ENCODE measurements around the gene GDPD5. TPM values are rescaled to one million over a fixed set of nuclear protein-coding genes. Genes with fewer than 3 reads are reported as not detected.

Gene GDPD5
- total and polyA plus RNA-seq, 4 donors = 6.2 to 24.7 (median 12.0) TPM

DNA sequence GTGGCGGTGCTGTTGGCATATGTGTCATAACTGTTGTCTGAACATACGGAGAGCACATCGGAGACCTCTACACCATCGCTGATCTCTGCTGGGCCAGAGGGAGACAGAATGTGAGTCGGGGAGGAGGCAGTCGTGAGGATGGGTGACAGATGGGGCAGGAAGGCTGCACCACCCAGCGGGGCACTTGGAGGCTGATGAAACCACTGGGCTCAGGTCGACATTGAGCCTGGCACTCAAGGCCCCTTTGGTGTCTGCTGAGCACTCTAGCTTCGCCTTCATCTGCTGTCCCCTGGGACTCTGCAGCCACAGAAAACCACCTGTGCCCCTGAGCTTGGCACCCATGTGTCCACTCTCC lies 90.2 kb downstream of the GDPD5 start:
- Histone ChIP-seq H3K9ac (ENCODE audit: insufficient read depth in 1 of 2, low read length in 2 of 2) (no peak overlapping the region), H3K4me1 (ENCODE audit: control insufficient read depth in 5 of 5, insufficient read depth in 5 of 5, low read length in 5 of 5) (peaks cover 0 to 5% (median 1%) of the 10 kb centered on the region in 5 donors), H3K4me3 (no peak overlapping the region), H3K27me3 (ENCODE audit: control insufficient read depth in 3 of 3, insufficient read depth in 3 of 3, low read length in 2 of 3) (peaks cover 0 to 27% (median 23%) of the 10 kb centered on the region in 3 donors), H3K9me3 (ENCODE audit: control insufficient read depth in 4 of 4, insufficient read depth in 3 of 4, low read length in 3 of 4) (no peaks in the 10 kb centered on the region), H3K27ac (ENCODE audit: low read depth in 1 of 2, low read length in 1 of 2) (no peak overlapping the region), H3K36me3 (ENCODE audit: control insufficient read depth in 4 of 4, insufficient read depth in 4 of 4, low read length in 4 of 4) (no peaks in the 10 kb centered on the region)
- DNase-seq = no peak
- WGBS, 2 donors = 90 to 91% methylated on average over 9 of the region's 9 CpGs
- TF ChIP-seq CTCF (IDR thresholded peaks at IDR 0.05; ENCODE audit: control extremely low read depth, extremely low read depth) = no peak
- no peak for ATAC-seq (ENCODE audit: insufficient read depth, low FRiP score)

DNA sequence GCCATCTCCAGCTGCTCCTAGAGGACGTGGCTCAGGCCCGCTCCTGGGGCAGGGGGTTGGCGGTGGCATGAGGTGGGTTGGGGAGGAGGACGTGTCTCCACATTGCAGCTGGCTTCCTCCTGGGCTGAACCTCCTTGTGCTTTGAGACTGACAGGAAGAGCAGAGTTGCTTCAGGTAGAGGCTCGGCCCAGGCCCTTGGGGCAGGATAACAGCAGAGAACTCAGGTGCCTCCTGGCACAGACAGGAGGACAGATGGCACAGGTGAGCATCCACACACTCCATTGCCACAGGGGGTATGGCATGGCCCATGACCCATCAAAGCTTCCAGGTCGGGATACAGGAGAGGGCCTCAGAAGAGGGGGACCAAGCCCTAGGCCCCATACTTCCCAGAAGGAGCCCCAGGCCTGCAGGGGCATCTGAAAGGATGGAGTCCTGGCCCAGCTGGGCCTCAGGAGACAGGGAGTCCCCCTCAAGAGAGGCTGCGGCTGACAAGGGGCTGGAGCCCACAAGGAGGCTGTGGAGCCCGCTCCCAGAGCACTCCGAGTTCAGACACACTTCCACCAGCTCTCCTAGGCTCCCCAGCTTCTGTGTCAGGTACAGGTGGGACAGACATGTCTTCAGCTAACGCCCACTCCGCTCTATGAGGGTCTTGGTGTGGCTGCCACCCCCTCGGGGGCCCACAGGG lies 90.7 kb downstream of the GDPD5 start:
- Histone ChIP-seq H3K4me1 (ENCODE audit: control insufficient read depth in 5 of 5, insufficient read depth in 5 of 5, low read length in 5 of 5) (peaks cover 0 to 7% (median 6%) of the 10 kb centered on the region in 5 donors), H3K27me3 (ENCODE audit: control insufficient read depth in 3 of 3, insufficient read depth in 3 of 3, low read length in 2 of 3) (peaks cover 0 to 29% (median 25%) of the 10 kb centered on the region in 3 donors), H3K9me3 (ENCODE audit: control insufficient read depth in 4 of 4, insufficient read depth in 3 of 4, low read length in 3 of 4) (no peaks in the 10 kb centered on the region), H3K4me3 (no peak overlapping the region), H3K27ac (ENCODE audit: low read depth in 1 of 2, low read length in 1 of 2) (no peak overlapping the region), H3K9ac (ENCODE audit: insufficient read depth in 1 of 2, low read length in 2 of 2) (no peak overlapping the region), H3K36me3 (ENCODE audit: control insufficient read depth in 4 of 4, insufficient read depth in 4 of 4, low read length in 4 of 4) (no peaks in the 10 kb centered on the region)
- TF ChIP-seq CTCF (IDR thresholded peaks at IDR 0.05; ENCODE audit: control extremely low read depth, extremely low read depth) = no peak
- ATAC-seq (ENCODE audit: insufficient read depth, low FRiP score) = no peak
- no peak for DNase-seq
- WGBS, 2 donors = 89 to 90% methylated on average over 12 of the region's 12 CpGs

DNA sequence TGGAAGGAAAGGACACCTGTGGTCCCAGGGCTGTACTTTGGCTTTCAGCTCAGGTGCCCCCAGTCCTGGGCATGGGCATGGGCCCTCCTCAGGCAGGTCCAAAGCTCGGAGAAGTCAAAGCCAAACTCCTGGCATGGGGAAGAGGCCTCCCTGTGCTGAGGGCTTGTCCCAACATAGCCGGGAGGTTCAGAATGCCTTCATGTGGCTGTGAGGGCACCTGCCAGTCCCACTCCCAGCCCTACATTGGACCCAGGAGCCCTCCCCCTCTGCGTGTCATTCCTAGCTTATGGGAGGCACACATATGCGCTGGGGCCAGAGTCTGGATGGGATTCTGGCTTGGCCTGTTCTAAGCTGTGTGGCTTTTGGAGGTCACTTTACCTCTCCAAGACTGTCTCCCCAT lies 91.7 kb downstream of the GDPD5 start:
- no peak for TF ChIP-seq CTCF (IDR thresholded peaks at IDR 0.05; ENCODE audit: control extremely low read depth, extremely low read depth)
- Histone ChIP-seq H3K9me3 (ENCODE audit: control insufficient read depth in 4 of 4, insufficient read depth in 3 of 4, low read length in 3 of 4) (peaks cover 0 to 6% (median 2%) of the 10 kb centered on the region in 4 donors), H3K4me1 (ENCODE audit: control insufficient read depth in 5 of 5, insufficient read depth in 5 of 5, low read length in 5 of 5) (peaks cover 0 to 11% (median 6%) of the 10 kb centered on the region in 5 donors), H3K36me3 (ENCODE audit: control insufficient read depth in 4 of 4, insufficient read depth in 4 of 4, low read length in 4 of 4) (no peaks in the 10 kb centered on the region), H3K4me3 (no peak overlapping the region), H3K27me3 (ENCODE audit: control insufficient read depth in 3 of 3, insufficient read depth in 3 of 3, low read length in 2 of 3) (peaks cover 0 to 33% (median 31%) of the 10 kb centered on the region in 3 donors), H3K27ac (ENCODE audit: low read depth in 1 of 2, low read length in 1 of 2) (no peak overlapping the region), H3K9ac (ENCODE audit: insufficient read depth in 1 of 2, low read length in 2 of 2) (no peak overlapping the region)
- no peak for DNase-seq
- ATAC-seq (ENCODE audit: insufficient read depth, low FRiP score) = no peak
- WGBS, 2 donors = 93 to 95% methylated on average over 4 of the region's 4 CpGs
